MM.1S (cell line): ENCODE results near the gene TSPAN7.

Experiments
- EZH2phosphoT487 ChIP-seq: fragments of 300-600 bp; sonication (generic); IDR thresholded peaks from 2 replicates; pipeline ENCODE4 v1.6.1; 2018; ENCODE audit warnings: antibody characterized with exemption, low read length
- TF ChIP-seq, protein P1 (sequence below): fragments of 300-600 bp; sonication (generic); IDR thresholded peaks from 2 replicates; pipeline ENCODE4 v1.5.1; 2016; ENCODE audit warnings: antibody characterized with exemption, low read length, mixed read lengths

GRCh38 chrX:38675856-38676255 lies 114.5 kb downstream of the TSPAN7 start:
- TF ChIP-seq, protein P1, sequence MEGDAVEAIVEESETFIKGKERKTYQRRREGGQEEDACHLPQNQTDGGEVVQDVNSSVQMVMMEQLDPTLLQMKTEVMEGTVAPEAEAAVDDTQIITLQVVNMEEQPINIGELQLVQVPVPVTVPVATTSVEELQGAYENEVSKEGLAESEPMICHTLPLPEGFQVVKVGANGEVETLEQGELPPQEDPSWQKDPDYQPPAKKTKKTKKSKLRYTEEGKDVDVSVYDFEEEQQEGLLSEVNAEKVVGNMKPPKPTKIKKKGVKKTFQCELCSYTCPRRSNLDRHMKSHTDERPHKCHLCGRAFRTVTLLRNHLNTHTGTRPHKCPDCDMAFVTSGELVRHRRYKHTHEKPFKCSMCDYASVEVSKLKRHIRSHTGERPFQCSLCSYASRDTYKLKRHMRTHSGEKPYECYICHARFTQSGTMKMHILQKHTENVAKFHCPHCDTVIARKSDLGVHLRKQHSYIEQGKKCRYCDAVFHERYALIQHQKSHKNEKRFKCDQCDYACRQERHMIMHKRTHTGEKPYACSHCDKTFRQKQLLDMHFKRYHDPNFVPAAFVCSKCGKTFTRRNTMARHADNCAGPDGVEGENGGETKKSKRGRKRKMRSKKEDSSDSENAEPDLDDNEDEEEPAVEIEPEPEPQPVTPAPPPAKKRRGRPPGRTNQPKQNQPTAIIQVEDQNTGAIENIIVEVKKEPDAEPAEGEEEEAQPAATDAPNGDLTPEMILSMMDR = no peak
- TF ChIP-seq EZH2phosphoT487 = no peak
